GM12892 (cell line): ENCODE measurements around the gene PTF1A.
"Not testable (repeated sequence)": the region's sequence is repeated elsewhere in the genome, so short reads cannot be mapped to it uniquely, and the experiment has no call there.

Experiments used
- POLR2AphosphoS5 ChIP-seq: IDR thresholded peaks from 2 replicates; pipeline ENCODE4 v1.6.1; 2011; ENCODE audit warnings: low read depth, low read length, control low read depth
- TAF1 ChIP-seq: IDR thresholded peaks from 2 replicates; pipeline ENCODE4 v1.6.1; 2011; ENCODE audit warnings: low read depth, mild to moderate bottlenecking, control low read depth, low read length, borderline replicate concordance

DNA sequence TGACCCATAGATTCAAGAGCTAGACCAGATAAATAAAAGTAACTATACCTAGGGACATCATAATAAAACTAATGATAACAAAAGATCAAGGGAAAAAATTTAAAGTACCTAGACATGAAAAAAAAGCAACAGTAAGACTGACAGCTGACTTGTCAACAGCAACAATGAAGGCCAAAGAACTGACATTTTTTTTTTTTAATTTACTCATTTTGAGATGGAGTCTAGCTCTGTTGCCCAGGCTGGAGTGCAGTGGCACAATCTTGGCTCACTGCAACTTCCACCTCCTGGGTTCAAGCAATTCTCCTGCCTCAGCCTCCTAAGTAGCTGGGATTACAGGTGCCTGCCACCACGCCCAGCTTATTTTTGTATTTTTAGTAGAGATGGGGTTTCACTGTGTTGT, 49.7 kb downstream of the PTF1A start:
- TF ChIP-seq POLR2AphosphoS5, TAF1: not testable (repeated sequence)
